Measurements from ENCODE around the gene AURKAIP1.
A peak's percentile ranks its signal among the peaks of the same experiment; 100 is the strongest.
"Not testable (repeated sequence)": the region's sequence is repeated elsewhere in the genome, so short reads cannot be mapped to it uniquely, and the experiment has no call there.

The AURKAIP1 gene

DNA sequence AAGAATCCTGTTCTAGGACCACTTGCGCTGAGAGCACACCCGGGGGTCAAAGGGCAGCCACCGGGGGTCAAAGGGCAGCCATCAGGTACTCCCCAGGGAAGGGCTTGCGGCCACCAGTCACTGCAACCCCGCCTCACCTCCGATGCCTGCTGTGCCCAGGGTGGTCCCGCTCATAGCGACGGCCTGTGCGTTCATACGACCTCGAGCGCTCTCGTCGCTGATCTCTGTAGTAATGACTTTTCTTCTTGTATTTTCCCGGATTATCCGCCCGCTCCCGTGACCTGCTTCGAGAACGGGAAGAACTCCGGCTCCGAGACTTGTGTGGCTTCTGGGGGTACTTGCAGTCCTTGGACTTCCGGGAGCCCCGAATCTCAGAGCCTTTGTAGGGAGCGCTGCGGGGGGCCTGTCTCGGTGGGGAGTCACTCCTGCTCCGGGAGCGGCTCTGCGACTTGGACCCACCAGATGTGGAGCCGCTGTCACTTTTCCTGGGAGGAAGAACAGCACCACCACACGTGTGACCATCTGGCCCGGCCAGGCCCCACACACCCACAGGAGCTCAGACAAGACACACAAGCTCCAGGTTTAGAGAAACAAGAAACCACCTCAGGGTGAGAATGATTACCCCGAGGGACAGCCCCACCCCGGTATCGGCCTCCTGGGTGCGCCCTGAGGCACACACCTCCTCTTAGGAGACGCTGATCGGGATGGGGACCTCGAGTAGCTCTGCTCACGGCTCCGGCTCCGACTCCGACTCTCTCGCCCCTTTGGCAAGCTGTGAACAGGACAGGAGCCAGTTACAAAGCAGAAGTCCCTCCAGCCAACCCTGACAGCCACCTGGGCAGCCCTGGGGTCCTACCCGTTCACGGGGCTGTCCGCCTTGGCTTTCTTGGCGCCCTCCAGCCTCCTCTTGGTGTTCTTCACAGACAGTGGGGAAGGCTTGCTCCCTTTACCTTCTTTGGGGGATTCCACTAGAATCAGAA is 12.4 kb upstream of the AURKAIP1 start:
- no peak for DNase-seq (ENCODE audit: low read depth in 2 of 2)

DNA sequence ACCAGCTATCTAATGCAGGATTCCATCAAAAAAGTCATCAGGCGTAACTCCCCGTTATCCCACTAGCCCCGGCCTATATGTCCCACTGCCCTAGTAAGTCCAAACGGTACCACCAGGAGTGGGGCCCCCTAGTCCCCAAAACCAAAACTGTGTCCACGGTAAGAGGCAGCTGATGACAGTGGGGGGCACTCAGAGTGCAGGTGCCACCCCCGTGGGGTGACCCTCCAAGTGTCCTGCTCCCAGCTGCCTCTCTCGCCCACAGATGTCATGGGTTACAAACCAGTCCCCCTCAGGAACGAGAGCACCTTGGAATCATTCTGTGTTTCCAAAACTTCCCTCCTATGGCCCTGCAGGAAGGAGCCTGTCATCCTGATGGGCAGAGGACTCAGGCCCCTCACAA is 10.9 kb upstream of the AURKAIP1 start:
- DNase-seq (ENCODE audit: low read depth in 2 of 2), result no peak

DNA sequence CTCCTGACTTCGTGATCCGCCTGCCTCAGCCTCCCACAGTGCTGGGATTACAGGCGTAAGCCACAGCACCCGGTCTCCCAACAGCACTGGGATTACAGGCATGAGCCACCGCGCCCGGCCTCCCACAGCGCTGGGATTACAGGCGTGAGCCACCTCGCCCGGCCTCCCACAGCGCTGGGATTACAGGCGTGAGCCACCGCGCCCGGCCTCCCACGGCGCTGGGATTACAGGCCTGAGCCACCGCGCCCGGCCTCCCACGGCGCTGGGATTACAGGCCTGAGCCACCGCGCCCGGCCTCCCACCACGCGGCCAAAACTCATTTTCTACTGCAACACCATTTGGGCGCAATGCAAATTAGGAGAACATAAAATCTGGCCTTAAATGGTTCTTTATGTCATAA is 10.3 kb upstream of the AURKAIP1 start:
- DNase-seq (ENCODE audit: low read depth in 2 of 2), result not testable (repeated sequence)

DNA sequence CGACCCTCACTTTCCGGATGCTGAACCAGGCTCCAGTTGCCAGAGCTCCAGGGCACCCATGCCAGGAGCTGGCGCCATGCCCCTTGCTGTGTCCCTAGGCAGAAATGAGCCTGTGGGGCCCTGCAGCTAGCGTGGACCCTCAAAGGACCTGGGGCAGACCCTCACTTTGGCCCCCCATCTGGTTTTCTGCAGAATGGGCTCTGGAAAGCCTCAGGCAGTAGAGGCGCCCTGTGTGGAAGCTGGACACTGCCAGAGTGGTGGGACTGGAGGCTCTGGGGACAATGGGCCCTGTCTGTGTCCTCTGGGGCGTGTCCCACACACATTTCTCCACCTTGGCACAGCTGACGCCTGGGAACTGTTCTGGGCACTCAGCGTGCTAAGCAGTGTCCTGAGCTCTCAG is 6.3 kb upstream of the AURKAIP1 start:
- DNase-seq (ENCODE audit: low read depth in 2 of 2), result no peak

GRCh38 chr1:1380860-1381259 is 5.9 kb upstream of the AURKAIP1 start:
- DNase-seq (ENCODE audit: low read depth in 2 of 2), result no peak

DNA sequence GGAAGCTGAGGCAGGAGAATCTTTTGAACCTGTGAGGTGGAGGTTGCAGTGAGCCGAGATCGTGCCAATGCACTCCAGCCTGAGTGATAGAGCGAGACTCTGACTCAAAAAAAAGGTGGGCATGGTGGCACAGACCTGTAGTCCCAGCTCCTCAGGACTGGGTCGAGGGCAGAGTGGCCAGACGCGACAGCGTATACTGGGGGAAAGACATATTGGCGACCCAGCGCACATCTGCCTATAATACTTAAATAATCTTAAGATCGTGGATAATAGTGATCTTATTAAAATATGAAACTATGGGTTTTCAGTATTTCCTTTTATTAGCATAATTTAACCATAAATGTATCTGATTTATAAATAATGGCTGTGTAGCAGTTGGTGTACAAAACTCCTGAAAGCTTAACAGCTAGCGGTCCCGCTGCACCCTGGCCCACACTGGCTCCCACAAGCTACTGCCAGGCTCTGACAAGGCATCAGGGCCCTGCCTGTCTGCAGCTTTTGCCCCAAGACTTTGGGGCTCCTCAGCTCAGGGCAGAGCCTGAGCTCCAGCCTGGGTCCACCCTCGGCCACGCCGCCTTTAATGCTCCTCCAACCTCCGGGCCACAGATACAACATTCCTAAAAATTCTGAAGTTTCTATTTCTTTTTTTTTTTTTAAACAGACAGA is 2.7 kb upstream of the AURKAIP1 start:
- no peak for DNase-seq (ENCODE audit: low read depth in 2 of 2)

- no peak for DNase-seq (ENCODE audit: low read depth in 2 of 2)
These were observed 1.7 kb upstream of the AURKAIP1 start for GRCh38 chr1:1376551-1377226.

GRCh38 chr1:1374589-1374928 is 448 bp downstream of the AURKAIP1 start:
- no peak for DNase-seq (ENCODE audit: low read depth in 2 of 2)

DNA sequence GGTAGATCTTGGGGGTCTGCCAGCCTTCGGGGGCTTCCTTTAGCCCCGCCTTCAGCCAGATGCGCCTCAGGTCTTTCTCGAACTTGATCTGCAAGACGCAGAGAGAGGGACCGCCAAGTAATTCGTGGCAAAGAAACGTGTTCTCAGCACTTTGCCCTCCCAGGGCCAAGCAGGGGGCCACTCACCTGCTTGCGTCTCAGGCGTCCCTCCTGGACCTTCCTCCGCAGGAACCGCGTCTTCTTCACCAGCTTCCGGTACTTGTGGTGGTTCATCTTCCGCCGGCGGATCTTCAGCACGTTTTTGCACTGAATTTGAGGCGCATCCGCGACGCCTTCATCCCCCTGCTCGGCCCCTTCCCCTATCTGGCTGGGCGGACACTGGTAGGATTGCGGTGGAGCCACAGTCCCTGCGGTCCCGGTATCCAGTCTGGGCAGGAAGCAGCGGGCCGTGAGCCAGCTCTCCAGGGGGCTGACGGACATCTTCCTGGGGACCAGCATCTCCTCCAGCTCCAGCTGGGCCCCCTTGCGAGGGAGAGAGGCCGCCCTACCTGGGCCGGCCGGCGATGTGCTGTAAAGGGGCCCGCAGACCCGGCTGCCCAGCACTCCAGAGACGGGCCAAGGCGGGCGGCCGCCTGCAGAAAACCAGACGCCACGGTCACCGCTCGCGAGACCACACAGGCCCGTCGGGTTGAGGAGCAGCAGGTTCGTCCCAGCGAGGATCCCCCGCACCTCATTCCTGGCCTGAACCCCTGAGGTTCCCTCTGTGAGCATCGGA is 1.0 kb downstream of the AURKAIP1 start:
- no peak for DNase-seq (ENCODE audit: low read depth in 2 of 2)

- no peak for DNase-seq (ENCODE audit: low read depth in 2 of 2)
These were observed 1.8 kb downstream of the AURKAIP1 start for GRCh38 chr1:1373051-1373814.

GRCh38 chr1:1371746-1372711 is 3.0 kb downstream of the AURKAIP1 start:
- DNase-seq (ENCODE audit: low read depth in 2 of 2), result peak; percentile 71 to 76

DNA sequence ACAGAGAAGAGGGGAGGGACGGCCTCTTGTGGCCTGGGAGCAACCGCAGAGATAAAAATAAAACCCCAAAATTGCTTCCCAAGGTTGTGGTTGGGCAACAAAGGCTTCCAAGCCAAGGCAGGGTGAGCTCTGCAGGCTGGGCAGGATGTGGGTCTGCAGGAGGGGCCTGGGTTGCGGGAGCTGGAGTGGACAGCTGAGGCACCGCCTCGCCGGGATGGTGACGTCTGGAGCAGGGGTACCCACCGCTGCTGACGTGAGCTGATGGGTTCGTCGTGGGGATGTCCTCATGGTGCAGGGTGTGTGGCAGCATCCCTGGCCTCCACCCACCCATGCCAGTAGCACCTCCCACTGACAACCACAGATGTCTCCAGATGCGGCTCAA is 3.7 kb downstream of the AURKAIP1 start:
- no peak for DNase-seq (ENCODE audit: low read depth in 2 of 2)

GRCh38 chr1:1370771-1371300 is 4.2 kb downstream of the AURKAIP1 start:
- DNase-seq (ENCODE audit: low read depth in 2 of 2), result no peak

DNA sequence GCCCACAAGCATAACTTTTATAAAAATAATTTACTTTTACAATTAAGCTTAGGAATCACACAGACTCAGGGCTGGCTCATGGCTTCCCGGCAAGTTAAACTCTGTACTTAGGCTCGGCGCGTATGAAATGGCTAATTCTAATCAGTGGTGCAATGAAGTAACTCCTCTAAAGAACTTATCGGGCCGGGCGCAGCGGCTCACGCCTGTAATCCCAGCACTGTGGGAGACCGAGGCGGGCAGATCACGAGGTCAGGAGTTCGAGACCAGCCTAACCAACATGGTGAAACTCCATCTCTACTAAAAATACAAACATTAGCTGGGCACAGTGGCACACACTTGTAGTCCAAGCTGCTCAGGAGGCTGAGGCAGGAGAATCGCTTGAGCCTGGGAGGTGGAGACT is 4.9 kb downstream of the AURKAIP1 start:
- not testable (repeated sequence) for DNase-seq (ENCODE audit: low read depth in 2 of 2)

GRCh38 chr1:1367315-1367714 is 7.7 kb downstream of the AURKAIP1 start:
- no peak for DNase-seq (ENCODE audit: low read depth in 2 of 2)

DNA sequence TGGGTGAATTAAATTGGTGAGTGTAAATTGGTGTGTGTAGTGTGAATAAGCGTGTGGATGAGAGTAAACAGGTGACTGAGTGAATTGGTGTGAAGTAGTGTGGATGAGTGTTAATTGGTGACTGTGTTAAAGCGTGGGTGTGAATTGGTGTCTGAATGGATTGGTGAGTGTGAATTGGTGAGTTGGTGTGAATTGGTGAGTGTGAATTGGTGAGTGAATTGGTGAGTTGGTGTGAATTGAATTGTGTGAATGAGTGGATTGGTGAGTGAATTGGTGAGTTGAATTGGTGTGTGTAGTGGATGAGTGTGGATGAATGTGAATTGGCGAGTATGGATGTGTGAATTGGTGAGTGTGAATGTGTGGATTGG is 8.3 kb downstream of the AURKAIP1 start:
- no peak for DNase-seq (ENCODE audit: low read depth in 2 of 2)

GRCh38 chr1:1365875-1366698 is 8.9 kb downstream of the AURKAIP1 start:
- DNase-seq (ENCODE audit: low read depth in 2 of 2), result no peak

GRCh38 chr1:1364266-1364665 is 10.7 kb downstream of the AURKAIP1 start:
- no peak for DNase-seq (ENCODE audit: low read depth in 2 of 2)

GRCh38 chr1:1361982-1362423 is 13.0 kb downstream of the AURKAIP1 start:
- no peak for DNase-seq (ENCODE audit: low read depth in 2 of 2)

Data from stimulated activated CD4-positive, alpha-beta T cell treated with anti-CD3 and anti-CD28 coated beads, Interleukin-1b, Interleukin-23, amount 100 ng/mL, for 4 hours (primary cell).